GM19099 (cell line): ENCODE measurements around the gene C4orf54.

Experiments used
- POLR2A ChIP-seq: IDR thresholded peaks from 3 replicates; pipeline ENCODE4 v1.6.1; 2011; ENCODE audit warnings: low read depth; ENCODE audit not compliant: insufficient read length; ENCODE audit errors: extremely low read depth

C4orf54 gene

GRCh38 chr4:99661907-99662306 is 4.3 kb upstream of the C4orf54 start:
- TF ChIP-seq POLR2A: no peak

DNA sequence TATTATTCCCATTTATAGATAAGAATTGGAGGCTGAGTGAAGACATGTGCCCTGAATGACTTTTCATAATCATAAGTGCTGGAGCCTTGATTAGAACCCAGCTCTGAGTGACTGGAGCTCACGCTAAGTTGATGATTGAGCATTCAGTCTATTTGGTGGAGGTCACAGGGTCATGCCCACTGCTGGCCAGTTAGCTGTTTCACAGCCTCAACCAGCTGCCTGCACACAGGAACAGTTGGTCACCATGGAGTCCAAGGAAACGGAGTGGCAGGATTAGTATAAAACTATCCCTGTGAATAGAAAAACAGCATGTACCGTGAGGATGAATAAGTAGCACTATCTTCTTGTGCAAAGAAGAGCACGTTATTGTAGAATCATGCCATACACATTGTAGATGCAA is 1.0 kb upstream of the C4orf54 start:
- TF ChIP-seq POLR2A: no peak

GRCh38 chr4:99655308-99656081 is 2.1 kb downstream of the C4orf54 start:
- TF ChIP-seq POLR2A: no peak

GRCh38 chr4:99654361-99654761 is 3.3 kb downstream of the C4orf54 start:
- no peak for TF ChIP-seq POLR2A

DNA sequence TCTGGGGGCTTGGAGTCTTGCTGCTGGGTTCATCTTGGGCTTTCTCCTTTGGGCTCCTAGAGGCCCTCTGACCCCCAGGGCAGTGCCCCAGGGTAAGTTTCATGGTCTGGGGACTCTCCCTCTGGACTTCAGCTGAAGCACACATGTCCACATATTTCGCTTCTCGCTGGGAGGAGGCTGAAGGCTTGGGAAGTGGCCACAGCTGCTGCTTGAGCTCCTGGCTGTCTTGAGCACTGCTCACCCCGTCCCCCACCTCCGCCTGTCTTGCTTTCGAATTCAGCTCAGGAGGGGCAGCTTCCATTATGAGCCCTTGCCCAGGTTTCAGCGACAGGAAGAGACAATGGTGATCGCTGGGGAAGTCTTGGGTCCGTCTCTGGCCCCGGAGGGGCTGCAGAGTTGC is 3.7 kb downstream of the C4orf54 start:
- TF ChIP-seq POLR2A: no peak

DNA sequence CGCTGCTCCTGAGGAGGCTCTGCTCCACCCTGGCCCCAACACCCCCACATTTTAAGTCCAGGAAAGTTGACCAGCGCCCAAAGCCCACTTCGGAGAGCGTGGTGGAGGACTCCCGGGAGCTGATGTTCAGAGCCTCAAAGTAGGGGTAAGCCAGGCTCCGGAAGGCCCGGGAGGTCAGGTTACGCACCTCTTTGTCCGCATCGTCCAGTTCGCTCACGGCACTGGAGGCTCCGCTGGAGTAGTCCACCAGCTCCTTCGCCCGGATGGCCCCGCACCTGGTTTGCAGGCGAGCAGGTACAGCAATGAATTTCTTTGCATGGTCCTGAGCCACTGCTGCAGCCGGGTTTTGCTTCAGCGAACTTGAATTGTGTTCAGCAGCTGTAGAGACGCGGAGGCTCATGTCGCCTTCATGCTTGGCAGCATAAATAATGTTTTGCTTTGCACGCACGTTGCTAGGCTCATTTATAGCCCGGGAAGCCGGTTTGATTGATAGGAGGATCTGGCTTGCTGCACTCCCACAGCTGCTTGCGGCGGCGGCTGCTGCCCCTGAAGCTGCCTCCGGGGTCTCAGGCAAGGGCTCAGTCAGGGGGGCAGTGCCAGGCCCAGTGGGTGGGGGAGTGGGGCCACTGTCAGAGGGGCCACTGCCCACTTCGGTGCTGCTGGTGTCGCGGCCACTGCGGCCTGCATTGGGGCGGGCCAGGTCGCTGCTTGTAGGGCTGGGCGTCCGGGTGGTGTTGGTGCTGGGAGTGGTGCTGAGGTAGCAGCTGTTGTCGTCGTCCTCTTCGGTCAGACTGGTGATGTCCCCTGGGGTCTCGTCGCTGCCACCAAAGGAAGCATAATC is 4.8 kb downstream of the C4orf54 start:
- no peak for TF ChIP-seq POLR2A

GRCh38 chr4:99651811-99652485 is 5.7 kb downstream of the C4orf54 start:
- no peak for TF ChIP-seq POLR2A

DNA sequence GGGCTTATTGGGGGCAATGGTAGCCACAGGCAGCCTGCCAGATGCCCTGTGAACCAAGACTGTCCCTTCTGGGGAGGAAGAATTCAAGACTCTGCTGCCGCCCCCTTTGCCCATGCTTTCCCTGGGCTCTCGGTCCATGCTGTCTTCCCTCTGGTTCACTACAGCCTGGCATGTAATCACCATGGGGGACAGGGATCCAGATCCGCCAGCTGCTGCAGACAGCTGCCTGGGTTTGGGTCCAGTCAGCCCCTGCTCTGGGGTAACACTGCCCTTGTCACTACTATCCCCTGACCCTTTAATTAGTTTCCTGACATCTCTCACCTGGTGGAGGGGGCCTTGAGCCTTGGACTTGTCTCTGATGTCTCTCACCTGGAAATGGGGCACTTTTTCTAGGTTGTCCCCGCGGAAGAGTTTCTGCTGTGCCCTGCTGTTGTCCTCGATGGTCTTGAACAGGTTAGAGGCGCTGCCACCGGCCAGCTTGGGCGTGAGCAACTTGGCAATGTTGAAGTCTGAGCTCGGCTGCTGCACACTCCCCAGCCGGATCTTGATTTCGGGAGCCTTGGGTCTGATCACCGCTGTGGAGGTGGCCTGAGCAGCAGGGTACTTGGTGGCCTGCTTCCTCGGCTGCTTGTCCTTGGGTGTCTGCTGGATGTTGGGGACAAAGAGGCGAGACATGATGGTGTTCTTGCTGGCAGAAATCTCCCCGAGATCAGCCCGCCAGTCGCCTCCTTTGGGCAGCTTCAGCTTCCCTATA is 6.4 kb downstream of the C4orf54 start:
- TF ChIP-seq POLR2A: no peak

- no peak for TF ChIP-seq POLR2A
Observed at GRCh38 chr4:99649778-99650177, 7.8 kb downstream of the C4orf54 start.

DNA sequence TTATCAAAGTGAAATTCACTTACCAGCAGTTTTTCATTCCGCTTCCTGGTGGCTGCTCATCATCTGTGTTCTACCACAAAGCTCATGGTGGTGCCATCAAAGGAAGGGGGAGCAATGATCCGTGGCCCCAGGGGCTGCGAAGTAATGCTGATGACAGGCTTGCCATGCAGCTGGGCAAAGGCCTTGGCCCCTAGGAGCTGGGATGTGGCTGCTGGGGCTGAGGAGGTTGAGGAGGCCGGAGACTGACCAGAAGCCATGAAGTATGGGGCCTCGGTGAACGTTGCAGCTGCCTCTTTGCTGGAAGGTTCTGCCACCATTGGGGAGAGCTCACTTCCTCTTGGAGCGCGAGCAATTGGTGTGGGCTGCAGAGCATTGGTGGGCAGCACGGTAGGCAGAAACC is 8.4 kb downstream of the C4orf54 start:
- TF ChIP-seq POLR2A: no peak

GRCh38 chr4:99648321-99648720 is 9.3 kb downstream of the C4orf54 start:
- no peak for TF ChIP-seq POLR2A

DNA sequence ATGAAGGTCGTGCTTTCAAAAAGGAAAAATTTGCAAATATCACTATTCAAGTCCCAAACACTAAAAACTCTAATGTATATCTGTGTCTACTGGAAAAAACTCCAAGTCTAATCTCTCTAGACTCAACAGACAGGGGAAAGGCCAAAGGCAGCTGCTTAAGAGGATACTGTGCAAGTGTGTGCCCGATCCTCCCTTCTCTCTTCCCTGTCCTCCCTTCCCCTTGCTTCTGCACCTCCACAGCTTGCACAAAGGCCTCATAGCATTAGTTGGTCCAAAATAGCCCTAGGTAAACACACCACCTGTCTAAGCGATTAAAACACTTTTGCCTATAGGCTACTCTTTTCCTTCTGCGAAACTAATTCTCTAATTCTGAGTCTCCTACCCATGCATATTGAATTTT is 10.6 kb downstream of the C4orf54 start:
- no peak for TF ChIP-seq POLR2A

DNA sequence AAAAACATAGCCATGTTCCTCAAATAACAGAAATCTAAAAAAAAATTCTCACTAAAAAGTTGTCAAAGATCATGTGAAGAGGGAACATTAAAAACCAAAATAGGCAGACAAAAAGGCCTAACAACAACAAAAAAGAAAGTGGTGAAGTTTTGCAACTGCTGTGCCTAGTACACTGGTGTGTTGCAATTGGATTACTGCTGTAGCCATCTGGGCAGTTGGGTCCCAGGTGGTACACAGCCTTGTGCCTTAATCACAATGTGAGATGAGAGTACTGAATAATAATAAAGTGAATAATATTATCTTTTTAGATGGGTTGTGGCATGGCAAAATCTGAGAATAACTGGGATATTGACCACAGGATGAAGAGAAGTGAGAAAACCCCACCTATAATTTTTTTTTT is 12.0 kb downstream of the C4orf54 start:
- TF ChIP-seq POLR2A: no peak

DNA sequence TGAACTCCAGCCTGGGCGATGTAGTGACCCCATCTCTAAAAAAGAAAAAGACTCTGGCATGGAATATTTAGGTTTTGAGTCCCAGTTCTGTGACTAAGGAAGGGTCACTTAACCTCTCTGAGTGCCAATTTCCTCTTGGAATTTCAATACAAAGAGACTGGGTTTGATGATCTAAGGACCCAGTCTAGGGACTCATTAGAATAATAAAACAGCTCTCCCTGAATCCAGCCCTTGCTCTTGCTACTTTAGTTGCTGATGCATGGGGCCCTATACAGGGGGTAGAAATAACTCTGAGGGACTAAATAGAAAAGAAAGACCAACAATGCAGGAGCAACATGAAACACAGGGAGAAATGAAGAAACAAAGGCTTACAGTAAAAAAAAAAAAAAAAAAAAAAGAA is 12.6 kb downstream of the C4orf54 start:
- TF ChIP-seq POLR2A: no peak

- no peak for TF ChIP-seq POLR2A
Observed at GRCh38 chr4:99644453-99644852, 13.2 kb downstream of the C4orf54 start.
